T47D (cell line): ENCODE data around the gene FAM193A.
A peak's percentile ranks its signal among the peaks of the same experiment; 100 is the strongest.

Source experiments
- DNase-seq, 2 experiments: peaks; one replicate each; pipeline versions ENCODE4 v3.0.0 to v3.0.0-alpha.2; 2011 to 2012; ENCODE audit warnings: low read depth in 1 of 2, low spot score in 1 of 2
- JUND ChIP-seq: IDR thresholded peaks from 2 replicates; pipeline ENCODE4 v1.6.1; 2012; ENCODE audit warnings: low read depth
- in situ Hi-C: cut with HindIII; loops from 2 replicates; pipeline ENCODE4 v1.10.0; 2016; ENCODE audit warnings: low sequenced_read_pairs, low pct_unique_long_range_greater_than_20kb

FAM193A gene

GRCh38 chr4:2565533-2565932 is 29.1 kb downstream of the FAM193A start:
- in situ Hi-C loops = no loop called here
- DNase-seq = no peak
- TF ChIP-seq JUND = no peak

- no peak for TF ChIP-seq JUND
- in situ Hi-C loops = no loop called here
- DNase-seq = no peak
Observed at GRCh38 chr4:2570036-2570435, 33.6 kb downstream of the FAM193A start.

GRCh38 chr4:2570551-2571222 is 34.2 kb downstream of the FAM193A start:
- in situ Hi-C loops = no loop called here
- DNase-seq = no peak
- no peak for TF ChIP-seq JUND

- in situ Hi-C loops = no loop called here
- DNase-seq = no peak
- no peak for TF ChIP-seq JUND
Observed at GRCh38 chr4:2572076-2572475, 35.6 kb downstream of the FAM193A start.

GRCh38 chr4:2572866-2573265 is 36.4 kb downstream of the FAM193A start:
- no peak for DNase-seq
- in situ Hi-C loops = no loop called here
- TF ChIP-seq JUND = no peak

GRCh38 chr4:2574009-2574408 is 37.6 kb downstream of the FAM193A start:
- in situ Hi-C loops = no loop called here
- DNase-seq = no peak
- TF ChIP-seq JUND = no peak

- no peak for DNase-seq
- TF ChIP-seq JUND = no peak
- in situ Hi-C loops = no loop called here
Observed at GRCh38 chr4:2574863-2575262, 38.4 kb downstream of the FAM193A start.

- in situ Hi-C loops = no loop called here
- TF ChIP-seq JUND = no peak
- no peak for DNase-seq
Observed at GRCh38 chr4:2576290-2576689, 39.8 kb downstream of the FAM193A start.

- no peak for DNase-seq
- in situ Hi-C loops = no loop called here
- TF ChIP-seq JUND = no peak
Observed at GRCh38 chr4:2578106-2578505, 41.7 kb downstream of the FAM193A start.

- no peak for DNase-seq
- in situ Hi-C loops = no loop called here
- TF ChIP-seq JUND = no peak
Observed at GRCh38 chr4:2579910-2580309, 43.5 kb downstream of the FAM193A start.

- DNase-seq = peak in 1 of 2 experiments; percentile 9
- no peak for TF ChIP-seq JUND
- in situ Hi-C loops = no loop called here
Observed at GRCh38 chr4:2583092-2583491, 46.6 kb downstream of the FAM193A start.

- no peak for TF ChIP-seq JUND
- in situ Hi-C loops = no loop called here
- peak; percentile 60 to 87 for DNase-seq
Observed at GRCh38 chr4:2583517-2583916, 47.1 kb downstream of the FAM193A start.

GRCh38 chr4:2586502-2586901 is 50.1 kb downstream of the FAM193A start:
- in situ Hi-C loops = no loop called here
- no peak for TF ChIP-seq JUND
- DNase-seq = no peak

- in situ Hi-C loops = no loop called here
- DNase-seq = no peak
- TF ChIP-seq JUND = no peak
Observed at GRCh38 chr4:2587213-2587823, 50.9 kb downstream of the FAM193A start.
